SHP77 treated with DMSO at 0.1 percent for 48 hours (cell line): Measurements from ENCODE around the gene CD58.

Source experiments
- DNase-seq: peaks from one replicate; lab custom pipeline; 2025; lab: John Stamatoyannopoulos, UW

Gene CD58

DNA sequence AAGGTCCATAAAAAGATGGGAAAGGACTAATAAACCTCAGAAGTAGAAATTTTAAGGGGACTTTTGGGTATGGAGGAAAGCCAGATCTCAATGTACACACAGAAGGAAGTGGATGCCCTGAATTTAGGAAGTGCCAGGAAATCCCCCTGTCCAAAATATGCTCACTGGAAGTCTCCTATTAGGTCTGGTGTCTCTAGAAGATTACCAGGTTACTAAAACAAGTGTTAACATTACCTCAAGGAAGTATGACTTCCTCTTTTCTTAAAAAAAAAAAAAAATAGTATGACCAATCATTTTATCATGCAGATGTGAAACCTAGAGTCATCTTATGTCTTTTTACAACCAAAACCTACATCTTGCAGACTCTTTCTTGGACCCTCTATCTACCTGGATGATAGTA is 30.7 kb downstream of the CD58 start:
- DNase-seq: no peak

DNA sequence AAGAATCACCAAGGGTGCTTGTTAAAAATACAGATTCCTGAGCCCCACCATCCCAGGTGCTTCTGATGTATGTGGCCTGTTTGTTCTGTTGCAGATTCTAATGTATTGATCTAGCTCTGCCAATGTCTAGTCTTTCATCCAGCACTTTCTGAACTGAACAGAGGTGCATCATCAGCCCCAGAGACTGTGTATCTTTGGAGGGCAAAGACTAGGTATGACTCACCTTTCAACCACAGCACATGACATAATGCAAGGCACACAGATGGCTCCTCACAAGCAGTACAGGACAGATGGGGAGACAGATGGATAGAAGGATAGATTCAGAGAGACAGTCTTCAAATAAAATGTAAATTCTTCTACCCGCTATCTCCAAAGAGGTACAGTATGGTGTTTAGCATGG is 32.3 kb downstream of the CD58 start:
- no peak for DNase-seq

GRCh38 chr1:116537898-116538297 is 32.9 kb downstream of the CD58 start:
- no peak for DNase-seq

- no peak for DNase-seq
Measured at GRCh38 chr1:116537040-116537831, 33.6 kb downstream of the CD58 start.

DNA sequence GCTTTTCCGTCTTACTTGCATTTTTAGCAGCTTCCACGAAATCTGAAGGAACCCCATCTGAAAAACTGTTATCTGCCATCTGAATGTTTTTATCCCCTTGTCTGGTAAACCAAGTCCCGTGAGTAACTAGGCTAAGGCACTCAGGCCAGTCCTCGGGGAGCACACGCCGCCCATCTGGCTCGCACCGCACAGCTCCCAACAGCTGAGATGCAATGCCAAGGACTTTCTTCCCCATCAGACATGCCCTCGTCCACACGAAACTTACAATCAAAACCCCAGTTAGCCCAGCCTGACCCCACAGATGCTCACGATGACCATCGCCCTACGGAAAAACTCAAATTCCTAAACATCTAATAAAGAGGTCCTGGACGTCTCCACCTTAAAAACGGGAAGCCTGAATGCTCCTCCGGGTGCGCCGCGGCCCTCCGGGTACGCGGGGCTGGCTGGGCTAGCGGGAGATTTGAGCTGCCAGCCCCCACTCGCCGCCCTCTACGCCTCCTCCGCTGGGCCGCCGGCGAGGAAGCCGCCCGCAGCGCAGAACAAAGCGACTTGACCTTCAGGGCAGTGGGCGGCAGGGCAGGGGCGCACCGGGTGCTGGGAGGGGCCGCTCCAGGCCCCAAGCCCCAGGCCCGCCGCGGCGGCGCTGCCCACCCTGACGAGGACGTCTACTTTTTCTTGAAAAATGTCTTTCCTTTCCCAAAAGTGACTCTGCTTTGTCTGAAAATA is 36.6 kb downstream of the CD58 start:
- no peak for DNase-seq

GRCh38 chr1:116533429-116533820 is 37.4 kb downstream of the CD58 start:
- DNase-seq: no peak

DNA sequence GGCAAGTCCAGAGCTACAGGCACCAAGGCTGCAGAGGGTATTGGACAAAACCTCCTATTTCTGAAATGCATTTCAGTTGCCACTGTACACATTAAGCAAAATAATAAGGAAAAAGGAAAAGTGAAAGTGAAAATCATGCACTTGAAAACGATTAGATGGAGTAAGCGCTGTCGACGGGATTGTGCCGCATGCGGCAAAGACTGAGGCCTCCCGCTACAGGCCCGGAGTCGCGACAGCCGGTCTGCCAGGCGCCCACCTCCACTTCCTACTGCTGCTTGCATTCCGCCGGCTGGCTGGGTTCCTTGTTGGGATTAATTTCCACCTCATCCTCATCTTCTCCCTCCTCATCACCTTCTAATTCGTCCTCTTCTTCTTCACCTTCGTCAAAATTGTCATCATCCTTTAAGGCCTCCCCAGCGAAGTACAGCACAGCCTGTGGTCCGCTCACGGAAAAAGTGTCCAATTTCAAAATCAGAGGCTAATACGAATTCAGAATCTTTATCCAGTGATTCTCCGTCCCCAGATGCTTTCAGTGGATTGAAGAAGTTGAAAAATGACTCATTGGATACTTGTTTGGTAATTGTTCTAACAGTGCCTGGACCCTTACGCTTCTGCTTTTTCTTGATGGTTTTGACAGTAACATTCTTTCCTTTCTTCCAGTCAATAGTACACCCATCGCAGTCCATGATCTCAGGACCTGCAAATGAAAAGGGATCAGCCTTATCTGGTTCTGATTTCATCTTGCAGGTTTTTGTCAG is 38.0 kb downstream of the CD58 start:
- DNase-seq: no peak

DNA sequence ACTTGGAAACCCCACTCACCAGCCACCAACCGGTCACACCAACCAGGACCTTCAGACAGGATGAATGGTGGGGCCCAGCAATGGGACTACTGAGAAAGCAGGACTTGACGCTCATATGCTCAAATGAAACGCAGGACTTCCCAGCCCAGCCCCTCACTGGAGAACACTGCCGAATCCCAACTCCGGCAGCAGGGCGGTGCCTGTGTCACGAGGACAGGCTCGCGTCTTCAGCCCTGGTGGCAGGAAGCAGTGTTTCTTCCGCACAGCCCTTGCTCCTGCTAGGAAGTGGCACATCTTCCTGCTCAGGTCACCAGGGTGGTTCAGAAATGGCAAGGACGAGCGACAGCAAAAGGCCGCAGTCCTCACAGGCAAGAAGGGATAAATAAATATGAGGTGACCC is 38.9 kb downstream of the CD58 start:
- no peak for DNase-seq

GRCh38 chr1:116529681-116530080 is 41.1 kb downstream of the CD58 start:
- no peak for DNase-seq

- no peak for DNase-seq
Measured at GRCh38 chr1:116529199-116529631, 41.6 kb downstream of the CD58 start.

DNA sequence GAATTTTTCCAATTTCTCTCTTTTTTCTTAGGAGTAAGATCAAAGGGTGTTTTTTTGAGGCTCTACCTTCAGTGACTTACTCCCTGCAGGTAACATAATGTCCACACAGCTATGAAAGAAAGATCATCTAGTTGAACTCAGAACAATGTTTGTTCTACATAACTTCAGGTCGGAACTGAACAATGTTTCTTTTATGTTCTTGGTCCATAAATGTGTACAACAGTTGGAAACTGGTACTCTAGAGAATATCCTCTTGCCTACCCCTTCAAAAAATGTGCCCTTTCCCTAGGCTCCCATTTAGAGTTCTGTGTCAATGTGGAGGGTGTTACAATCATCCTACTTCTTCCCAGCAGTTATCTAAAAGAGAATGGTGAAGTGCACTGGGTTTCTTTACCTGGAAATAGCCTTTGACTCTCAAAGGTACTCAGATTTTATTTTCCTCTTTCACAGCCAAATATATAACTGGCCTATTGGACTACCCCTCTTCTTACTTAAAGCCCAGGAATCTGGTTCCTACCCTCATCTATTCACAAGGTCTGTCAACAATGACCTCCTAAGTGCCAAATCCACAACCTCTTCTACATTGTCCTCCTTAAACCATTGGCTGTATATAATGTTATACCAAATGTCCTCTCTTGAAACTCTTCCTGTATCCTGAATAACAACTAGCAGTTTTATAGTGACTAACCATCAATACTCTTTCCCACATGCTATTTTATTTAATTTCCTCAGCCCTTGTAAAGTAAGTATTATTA is 42.3 kb downstream of the CD58 start:
- no peak for DNase-seq

DNA sequence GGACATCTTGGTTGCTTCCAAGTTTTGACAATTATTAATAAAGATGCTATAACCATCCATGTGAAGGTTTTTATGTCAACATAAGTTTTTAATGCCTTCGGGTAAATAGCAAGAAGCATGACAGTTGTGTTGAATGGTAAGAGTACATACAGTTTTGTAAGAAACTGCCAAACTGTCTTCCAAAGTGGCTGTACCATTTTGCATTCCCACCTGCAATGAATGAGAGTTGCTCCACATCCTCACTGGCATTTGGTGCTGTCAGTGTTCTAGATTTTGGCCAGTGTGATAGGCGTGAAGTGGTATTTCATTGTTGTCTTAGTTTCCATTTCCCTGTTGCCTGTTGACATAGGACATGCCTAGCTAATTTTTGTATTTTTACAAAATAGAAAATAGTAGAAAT is 45.4 kb downstream of the CD58 start:
- DNase-seq: no peak

DNA sequence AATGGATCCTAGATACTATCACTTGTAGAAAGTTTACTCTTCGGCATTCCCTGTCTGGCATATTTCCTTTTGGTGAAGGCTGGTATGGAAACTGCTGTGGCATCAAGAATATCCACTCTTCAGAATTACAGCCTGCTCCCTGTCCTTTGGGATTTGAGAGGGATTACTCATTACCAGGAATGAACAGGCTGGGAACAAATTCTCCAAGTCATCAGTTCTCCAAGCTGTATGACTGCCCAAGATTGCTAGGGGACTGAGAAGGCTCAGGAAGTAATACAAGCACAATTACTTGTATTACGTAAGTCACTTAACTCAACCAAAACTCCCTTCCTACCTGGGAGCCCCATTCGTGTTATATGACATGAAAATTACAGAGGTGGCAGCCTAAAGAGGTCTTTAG is 49.6 kb downstream of the CD58 start:
- DNase-seq: no peak

GRCh38 chr1:116518400-116518799 is 52.4 kb downstream of the CD58 start:
- DNase-seq: no peak

DNA sequence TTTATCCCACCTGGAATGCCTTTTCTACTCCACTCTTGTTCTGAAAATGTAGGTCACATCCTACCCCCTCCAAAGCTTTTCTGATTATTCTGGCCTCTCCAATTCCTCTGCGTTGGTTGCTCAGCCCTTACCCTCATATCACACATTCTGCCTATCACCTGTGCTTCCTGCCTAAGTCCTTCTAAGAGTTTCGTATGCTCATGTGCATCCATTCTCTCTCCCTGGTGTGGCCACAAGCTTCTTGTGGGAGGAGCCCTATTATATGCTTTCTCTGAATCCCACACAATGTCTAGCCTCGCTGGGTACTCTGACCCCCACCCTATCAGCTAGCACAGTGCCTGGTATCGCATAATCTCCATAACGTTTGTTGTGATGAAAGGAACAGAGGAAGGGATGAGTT is 54.2 kb downstream of the CD58 start:
- DNase-seq: no peak

GRCh38 chr1:116515702-116516101 is 55.1 kb downstream of the CD58 start:
- DNase-seq: no peak

DNA sequence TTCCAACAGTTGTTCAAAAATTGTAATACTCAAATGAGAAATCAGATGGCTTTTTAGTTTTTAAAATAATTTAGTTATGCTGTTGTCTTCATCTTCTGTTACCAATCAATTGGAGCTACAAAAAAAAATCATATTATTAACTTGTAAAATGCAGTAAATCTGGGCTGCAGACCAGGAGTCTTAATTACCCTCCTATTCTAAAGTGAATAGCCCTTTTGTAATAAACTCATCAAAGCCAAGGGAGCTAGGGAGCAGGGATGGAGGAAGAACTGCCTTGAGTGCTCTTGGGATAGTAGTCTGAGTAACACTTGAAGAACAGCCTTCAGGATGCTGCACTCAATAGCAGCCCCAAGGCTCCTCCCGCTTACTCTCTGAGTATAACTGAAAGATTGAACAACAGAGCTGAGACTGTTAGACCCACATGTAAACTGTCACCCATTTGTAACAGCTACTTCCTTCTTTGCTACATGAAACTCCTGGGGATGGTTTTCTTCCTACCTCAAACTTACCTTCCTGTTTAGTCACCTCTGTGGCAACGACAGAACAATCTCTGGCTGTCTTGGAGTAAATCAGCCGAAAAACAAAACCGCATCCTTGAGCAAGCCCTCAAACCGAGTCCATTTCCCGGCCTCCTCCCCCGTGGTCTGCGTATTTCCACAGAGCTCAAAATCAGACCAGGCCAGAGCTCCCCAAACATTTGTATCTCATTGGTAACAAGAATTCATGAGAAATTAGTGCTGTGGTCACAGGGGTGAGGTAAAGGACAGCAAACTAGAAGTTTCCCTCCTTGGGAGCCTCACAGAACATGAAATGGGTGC is 55.9 kb downstream of the CD58 start:
- DNase-seq: no peak

DNA sequence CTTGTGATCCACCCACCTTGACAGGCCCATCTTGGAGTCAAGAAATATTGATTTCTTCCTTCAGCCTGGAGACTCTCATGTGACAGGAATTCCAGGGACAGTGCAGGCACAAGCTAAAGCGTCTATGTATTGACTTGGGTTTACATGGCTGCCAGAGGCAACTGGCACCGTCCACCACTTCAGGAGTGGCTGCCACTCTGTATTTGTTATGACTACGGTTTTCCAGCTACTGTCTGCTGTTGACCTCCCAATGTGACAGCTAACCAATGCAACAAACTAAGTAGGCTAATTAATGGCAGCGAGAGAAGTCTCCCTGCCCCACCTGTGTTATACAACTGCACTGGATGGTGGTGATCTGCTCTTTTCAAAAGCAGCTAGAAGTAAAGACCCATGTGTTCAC is 56.9 kb downstream of the CD58 start:
- no peak for DNase-seq

DNA sequence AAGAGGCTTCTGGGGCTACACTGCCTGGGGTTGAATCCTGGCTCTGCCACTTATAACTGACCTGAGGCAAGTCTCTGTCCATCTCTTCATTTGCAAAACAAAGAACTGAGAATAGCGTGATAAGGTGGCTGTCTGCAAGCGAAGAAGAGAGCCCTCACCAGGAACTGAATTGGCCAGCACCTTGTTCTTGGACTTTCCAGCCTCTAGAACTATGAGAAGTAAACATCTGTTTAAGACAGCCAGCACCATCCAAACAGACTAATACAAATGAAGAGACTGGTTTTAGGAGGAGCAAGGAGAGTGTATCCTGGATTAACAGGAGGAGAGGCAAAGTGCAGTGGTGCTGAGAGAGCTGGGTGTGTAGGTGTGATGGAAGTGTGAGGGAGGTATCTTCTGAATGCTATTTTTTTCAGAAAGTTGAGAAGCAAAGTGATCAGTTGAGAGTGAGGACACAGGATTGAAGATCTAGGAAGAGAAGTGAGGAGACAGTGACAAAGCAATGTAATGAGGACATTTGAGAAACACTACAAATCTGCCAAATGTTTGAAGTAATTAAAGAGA is 59.3 kb downstream of the CD58 start:
- DNase-seq: no peak

- DNase-seq: no peak
Measured at GRCh38 chr1:116510361-116510760, 60.5 kb downstream of the CD58 start.
